LNCaP clone FGC (cell line): ENCODE results near the gene NANOS3.

Experiments used
- DNase-seq: peaks from one replicate; pipeline ENCODE4 v3.0.0-alpha.2; 2011; ENCODE audit warnings: low read depth
- H3K4me3 ChIP-seq: 2 replicates; pipeline ENCODE4 v1.5.1; 2011; ENCODE audit warnings: mild to moderate bottlenecking, low read depth, low read length, control low read depth
- TF ChIP-seq, protein P1 (sequence below): IDR thresholded peaks from 2 replicates; pipeline ENCODE4 v1.5.1; 2012; ENCODE audit warnings: mild to moderate bottlenecking; ENCODE audit not compliant: control insufficient read depth, insufficient read depth; ENCODE audit errors: extremely low read depth

The NANOS3 gene

DNA sequence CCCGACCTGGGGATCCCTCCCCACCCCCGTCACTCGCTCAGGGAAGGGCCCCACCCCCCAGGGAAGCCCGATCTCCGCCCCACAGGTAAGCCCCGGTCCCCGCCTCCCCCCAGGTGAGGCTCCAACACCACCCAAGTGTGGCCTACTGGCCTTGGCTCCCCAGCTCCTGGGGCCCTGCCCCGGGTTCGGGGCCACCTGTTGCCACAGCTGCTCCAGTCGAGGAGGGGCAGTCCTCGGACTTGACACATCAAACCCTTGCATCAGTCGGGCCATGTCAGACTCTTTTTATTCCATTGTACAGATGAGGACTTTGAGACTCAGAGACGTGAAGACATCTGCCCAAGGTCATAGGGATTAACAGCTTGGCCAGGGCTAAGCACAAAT is 29.6 kb downstream of the NANOS3 start:
- DNase-seq = no peak
- TF ChIP-seq, protein P1, sequence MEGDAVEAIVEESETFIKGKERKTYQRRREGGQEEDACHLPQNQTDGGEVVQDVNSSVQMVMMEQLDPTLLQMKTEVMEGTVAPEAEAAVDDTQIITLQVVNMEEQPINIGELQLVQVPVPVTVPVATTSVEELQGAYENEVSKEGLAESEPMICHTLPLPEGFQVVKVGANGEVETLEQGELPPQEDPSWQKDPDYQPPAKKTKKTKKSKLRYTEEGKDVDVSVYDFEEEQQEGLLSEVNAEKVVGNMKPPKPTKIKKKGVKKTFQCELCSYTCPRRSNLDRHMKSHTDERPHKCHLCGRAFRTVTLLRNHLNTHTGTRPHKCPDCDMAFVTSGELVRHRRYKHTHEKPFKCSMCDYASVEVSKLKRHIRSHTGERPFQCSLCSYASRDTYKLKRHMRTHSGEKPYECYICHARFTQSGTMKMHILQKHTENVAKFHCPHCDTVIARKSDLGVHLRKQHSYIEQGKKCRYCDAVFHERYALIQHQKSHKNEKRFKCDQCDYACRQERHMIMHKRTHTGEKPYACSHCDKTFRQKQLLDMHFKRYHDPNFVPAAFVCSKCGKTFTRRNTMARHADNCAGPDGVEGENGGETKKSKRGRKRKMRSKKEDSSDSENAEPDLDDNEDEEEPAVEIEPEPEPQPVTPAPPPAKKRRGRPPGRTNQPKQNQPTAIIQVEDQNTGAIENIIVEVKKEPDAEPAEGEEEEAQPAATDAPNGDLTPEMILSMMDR = no peak
- H3K4me3 ChIP-seq = peak overlapping the region; percentile 89

DNA sequence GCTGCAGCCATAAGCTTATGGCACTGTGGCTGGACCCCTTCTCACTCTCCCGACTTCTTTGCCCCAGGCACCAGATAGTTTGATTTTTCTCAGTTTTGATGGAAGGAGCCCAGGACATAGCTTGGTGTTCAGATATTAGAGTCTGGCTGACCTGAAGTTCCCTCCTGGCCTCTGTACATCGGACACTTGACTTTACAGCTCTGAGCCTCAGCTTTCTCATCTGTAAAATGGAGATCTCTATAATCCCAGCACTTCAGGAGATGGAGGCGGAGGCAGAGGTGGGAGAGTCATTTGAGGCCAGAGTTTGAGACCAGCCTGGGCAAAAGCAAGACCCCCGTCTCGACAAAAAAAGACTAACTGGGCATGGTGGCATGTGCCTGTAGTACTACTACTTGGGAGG is 30.0 kb downstream of the NANOS3 start:
- H3K4me3 ChIP-seq = peak overlapping the region; percentile 89
- TF ChIP-seq, protein P1 = no peak
- no peak for DNase-seq

DNA sequence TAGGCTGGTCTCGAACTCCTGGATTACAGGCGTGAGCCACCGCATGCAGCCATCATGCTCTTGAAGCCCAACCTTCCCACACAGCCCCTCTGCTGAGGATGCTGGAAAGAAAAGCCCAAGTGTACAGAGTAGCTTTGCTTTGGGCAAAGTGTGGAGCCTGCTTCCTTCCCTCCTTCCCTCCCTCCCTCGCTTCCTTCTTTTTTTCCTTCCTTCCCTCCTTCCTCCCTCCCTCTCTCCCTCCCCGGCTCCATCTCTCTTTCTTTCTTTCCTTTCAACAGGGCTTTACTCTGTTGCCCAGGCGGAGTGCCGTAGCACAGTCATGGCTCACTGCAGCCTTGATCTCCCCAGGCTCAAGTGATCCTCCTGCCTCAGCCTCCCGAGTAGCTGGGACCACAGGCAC is 31.7 kb downstream of the NANOS3 start:
- DNase-seq = no peak
- TF ChIP-seq, protein P1 = no peak
- H3K4me3 ChIP-seq = no peak overlapping the region

DNA sequence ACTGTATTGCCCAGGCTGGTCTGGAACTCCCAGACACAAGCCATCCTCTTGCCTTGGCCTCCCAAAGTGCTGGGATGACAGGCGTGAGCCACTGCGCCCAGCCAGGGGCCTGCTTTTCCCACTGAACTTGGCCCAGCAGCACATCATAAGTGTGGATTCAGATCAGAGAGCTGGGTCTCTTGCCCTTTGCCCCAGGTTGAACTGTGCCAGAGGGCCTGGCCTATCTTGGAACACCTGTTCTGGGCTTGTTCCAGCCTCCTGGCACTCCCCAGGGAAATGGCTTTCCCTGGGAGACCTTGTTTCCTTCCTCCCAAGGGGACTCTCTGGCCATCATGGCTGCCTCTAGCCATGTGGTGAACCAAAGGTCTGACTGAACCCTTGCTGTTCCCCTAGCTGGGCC is 32.5 kb downstream of the NANOS3 start:
- no peak overlapping the region for H3K4me3 ChIP-seq
- TF ChIP-seq, protein P1 = no peak
- no peak for DNase-seq

DNA sequence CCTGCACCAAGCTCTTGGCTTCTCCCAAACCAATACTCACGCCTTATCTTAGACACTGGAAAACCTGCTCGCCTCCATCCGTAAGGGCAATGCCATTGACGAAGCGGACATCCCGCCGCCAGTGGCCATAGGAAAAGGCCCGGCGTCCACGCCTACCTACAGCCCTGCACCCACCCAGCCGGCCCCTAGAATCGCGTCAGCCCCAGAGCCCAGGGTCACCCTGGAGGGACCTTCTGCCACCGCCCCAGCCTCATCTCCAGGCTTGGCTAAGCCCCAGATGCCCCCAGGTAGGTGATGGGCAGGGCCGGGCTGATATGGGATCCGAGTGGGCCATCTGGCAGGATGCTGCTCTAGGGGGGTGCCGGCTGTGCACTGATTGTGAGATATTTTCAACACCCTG is 36.4 kb downstream of the NANOS3 start:
- TF ChIP-seq, protein P1 = no peak
- DNase-seq = no peak
- H3K4me3 ChIP-seq = no peak overlapping the region

DNA sequence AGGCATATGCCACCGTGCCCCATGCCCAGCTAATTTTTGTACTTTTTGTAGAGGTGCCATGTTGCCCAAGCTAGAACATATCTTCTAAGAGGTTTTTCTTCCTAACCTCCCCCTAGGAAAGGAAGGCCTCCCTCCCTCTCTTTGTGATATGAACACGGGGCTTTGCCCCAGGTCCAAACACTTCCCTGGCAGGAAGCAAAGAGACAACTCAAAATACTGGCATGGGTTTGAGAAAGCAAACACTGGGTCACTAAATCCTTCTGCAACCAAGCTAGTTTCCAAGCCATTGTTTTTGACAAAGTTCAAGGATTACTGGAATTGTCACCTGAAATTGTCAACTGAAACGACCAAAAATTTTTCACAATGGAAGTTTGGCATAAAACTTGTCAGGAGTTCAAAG is 37.8 kb downstream of the NANOS3 start:
- TF ChIP-seq, protein P1 = no peak
- DNase-seq = no peak
- H3K4me3 ChIP-seq = no peak overlapping the region

DNA sequence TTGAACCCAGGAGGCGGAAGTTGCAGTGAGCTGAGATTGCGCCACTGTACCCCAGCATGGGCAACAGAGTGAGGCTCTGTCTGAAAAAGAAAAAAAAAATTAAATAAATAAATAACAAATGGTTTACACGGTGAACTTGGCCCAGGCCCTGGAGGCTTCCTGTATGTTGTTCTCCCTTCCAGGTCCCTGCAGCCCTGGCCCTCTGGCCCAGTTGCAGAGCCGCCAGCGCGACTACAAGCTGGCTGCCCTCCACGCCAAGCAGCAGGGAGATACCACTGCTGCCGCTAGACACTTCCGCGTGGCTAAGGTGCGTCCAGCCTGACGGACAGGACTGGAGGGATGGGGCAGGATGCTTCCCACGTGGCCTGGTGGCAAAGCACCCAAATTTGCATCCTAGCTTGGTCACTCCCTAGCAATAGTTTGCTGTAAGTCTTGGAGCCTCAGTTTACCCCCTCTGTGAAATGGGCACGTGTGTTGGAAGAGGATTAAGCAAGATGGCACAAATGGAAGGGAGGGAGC is 41.0 kb downstream of the NANOS3 start:
- TF ChIP-seq, protein P1 = no peak
- no peak overlapping the region for H3K4me3 ChIP-seq
- DNase-seq = no peak
